Endothelial cell of umbilical vein (primary cell): ENCODE measurements around the gene RIPK4.

Experiments used
- CTCF ChIP-seq, 2 donors: IDR thresholded peaks; 1 replicate in 1 of 2; 2 replicates in 1 of 2; pipeline ENCODE4 v1.5.1; 2011; ENCODE audit warnings: low read length in 2 of 2, mild to moderate bottlenecking in 2 of 2, moderate library complexity in 2 of 2, control low read depth in 1 of 2, inconsistent platforms in 1 of 2, low read depth in 1 of 2; ENCODE audit not compliant: insufficient read depth in 1 of 2; ENCODE audit errors: extremely low read depth in 1 of 2
- EZH2 ChIP-seq: IDR thresholded peaks from 2 replicates; pipeline ENCODE4 v1.6.1; 2012; ENCODE audit warnings: borderline replicate concordance, low read depth, mild to moderate bottlenecking, moderate library complexity, low read length, inconsistent platforms; ENCODE audit not compliant: severe bottlenecking
- FOS ChIP-seq: IDR thresholded peaks from 2 replicates; pipeline ENCODE4 v1.6.1; 2011; ENCODE audit warnings: mild to moderate bottlenecking, low read length, moderate library complexity, borderline replicate concordance; ENCODE audit not compliant: insufficient read depth
- GATA2 ChIP-seq: IDR thresholded peaks from 2 replicates; pipeline ENCODE4 v1.7.0; 2011; ENCODE audit warnings: low read depth, mild to moderate bottlenecking, moderate library complexity, mixed read lengths, low read length; ENCODE audit not compliant: insufficient read length, insufficient read depth
- JUN ChIP-seq: IDR thresholded peaks from 2 replicates; pipeline ENCODE4 v1.6.1; 2011; ENCODE audit warnings: borderline replicate concordance, low read depth; ENCODE audit not compliant: insufficient read length, insufficient read depth
- MYC ChIP-seq: IDR thresholded peaks from one replicate; pipeline ENCODE4 v1.6.1; 2011; ENCODE audit warnings: mild to moderate bottlenecking, low read depth, low read length
- POLR2A ChIP-seq: IDR thresholded peaks from 2 replicates; pipeline ENCODE4 v1.6.1; 2012; ENCODE audit warnings: low read depth, mild to moderate bottlenecking, control low read depth, low read length
- POLR2AphosphoS5 ChIP-seq: IDR thresholded peaks from 2 replicates; pipeline ENCODE4 v1.6.1; 2012; ENCODE audit warnings: low read depth, mild to moderate bottlenecking, control low read depth, low read length, moderate library complexity; ENCODE audit not compliant: insufficient read depth

- TF ChIP-seq CTCF (IDR thresholded peaks at IDR 0.05; ENCODE audit: extremely low read depth in 1 of 2, insufficient read depth in 1 of 2, low read depth in 1 of 2, low read length in 2 of 2) (no peak), POLR2A (no peak), POLR2AphosphoS5 (no peak), GATA2 (no peak), EZH2 (no peak), FOS (no peak), MYC (no peak), JUN (no peak)
Measured at GRCh38 chr21:41741253-41742072, 25.4 kb downstream of the RIPK4 start.
